Stimulated activated CD4-positive, alpha-beta T cell treated with anti-CD3 and anti-CD28 coated beads, Interleukin-1b, Interleukin-23, amount 100 ng/mL, for 4 hours (primary cell): ENCODE results near the gene PDK1.
A peak's percentile ranks its signal among the peaks of the same experiment; 100 is the strongest.

Source experiments
- DNase-seq, 2 donors: peaks; one replicate each; pipeline ENCODE4 v3.0.0-alpha.2; 2020; ENCODE audit warnings: low read depth in 2 of 2

PDK1 gene

DNA sequence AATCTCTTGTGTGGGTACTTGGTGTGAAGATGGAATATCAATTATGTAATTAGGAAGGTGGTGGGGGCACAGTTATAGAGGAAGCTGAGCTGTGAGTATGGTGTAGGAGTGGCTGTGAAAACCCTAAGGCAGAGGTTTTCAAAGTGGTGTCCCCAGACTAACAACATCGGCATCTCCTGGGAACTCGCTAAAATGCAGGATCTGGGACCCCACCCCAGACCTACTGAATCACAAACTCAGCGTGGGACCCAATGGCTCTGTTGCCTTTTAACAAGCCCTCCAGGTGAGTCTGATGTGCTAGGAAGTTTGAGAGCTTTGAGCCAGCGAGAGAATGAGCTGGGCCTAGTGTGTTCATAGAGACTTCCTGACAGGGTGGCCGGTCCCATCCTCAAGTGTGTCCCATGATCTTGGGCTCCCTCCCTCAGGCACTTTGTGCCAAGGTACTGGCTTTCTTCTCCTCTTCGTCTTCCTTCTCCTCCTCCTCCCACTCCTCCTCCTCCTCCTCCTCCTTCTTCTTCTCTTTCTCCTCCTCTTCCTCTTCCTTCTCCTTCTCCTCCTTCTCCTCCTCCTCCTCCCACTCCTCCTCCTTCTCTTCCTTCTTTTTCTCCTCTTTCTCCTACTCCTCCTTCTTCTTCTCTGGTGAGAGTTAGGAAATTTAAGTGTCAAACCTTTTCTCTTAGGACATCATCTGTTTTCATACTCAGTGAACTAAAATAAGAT lies 86.6 kb downstream of the PDK1 start:
- DNase-seq, result no peak

DNA sequence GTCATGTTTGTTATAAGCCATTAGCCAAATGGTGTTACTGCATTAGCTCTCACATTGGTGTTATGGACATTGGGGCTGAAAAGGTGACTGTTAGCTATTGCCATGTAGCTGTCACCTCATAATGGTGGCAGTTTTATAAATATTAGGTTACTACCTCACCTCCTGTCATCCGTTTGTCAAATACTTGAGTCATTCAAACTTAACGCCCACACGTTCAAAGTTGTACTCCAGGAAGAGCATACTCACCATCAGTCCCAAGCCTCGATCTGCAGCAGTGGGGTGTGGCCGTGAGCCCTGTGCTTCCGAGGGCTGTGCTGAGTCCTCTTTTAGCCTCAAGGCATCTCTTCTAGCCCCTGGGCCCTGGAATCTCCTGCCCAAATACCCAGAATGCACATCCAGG lies 87.3 kb downstream of the PDK1 start:
- DNase-seq, result peak in 1 of 2 donors; percentile 2

DNA sequence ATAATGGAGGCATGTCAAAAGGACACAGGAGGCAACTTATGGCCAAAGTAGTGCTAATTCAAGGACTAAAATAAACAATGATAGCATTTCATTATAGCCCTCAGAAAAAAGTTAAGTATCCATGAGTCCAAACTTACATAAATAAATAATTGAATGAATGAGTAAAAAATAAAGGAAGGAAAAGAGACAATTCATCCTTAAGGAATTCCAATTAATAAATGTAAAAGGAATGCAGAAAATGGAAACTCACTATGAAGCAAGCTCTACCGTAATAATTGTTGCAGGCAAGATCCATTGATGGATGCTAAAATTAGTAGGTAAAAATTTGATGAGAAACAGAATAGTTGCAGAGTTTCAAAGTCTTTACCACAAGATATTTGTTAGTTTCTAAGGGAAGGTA lies 91.5 kb downstream of the PDK1 start:
- DNase-seq, result no peak

- DNase-seq, result no peak
These were observed 99.4 kb downstream of the PDK1 start for GRCh38 chr2:172655091-172655837.

- DNase-seq, result no peak
These were observed 100.1 kb downstream of the PDK1 start for GRCh38 chr2:172655838-172656573.
